ENCODE results near the gene RAD21L1.
A peak's percentile ranks its signal among the peaks of the same experiment; 100 is the strongest.

Gene RAD21L1

GRCh38 chr20:1298888-1299511 is 73.2 kb downstream of the RAD21L1 start:
- no peak overlapping the region for H3K4me3 ChIP-seq (ENCODE audit: low read depth, low read length)
- TF ChIP-seq, protein P1, sequence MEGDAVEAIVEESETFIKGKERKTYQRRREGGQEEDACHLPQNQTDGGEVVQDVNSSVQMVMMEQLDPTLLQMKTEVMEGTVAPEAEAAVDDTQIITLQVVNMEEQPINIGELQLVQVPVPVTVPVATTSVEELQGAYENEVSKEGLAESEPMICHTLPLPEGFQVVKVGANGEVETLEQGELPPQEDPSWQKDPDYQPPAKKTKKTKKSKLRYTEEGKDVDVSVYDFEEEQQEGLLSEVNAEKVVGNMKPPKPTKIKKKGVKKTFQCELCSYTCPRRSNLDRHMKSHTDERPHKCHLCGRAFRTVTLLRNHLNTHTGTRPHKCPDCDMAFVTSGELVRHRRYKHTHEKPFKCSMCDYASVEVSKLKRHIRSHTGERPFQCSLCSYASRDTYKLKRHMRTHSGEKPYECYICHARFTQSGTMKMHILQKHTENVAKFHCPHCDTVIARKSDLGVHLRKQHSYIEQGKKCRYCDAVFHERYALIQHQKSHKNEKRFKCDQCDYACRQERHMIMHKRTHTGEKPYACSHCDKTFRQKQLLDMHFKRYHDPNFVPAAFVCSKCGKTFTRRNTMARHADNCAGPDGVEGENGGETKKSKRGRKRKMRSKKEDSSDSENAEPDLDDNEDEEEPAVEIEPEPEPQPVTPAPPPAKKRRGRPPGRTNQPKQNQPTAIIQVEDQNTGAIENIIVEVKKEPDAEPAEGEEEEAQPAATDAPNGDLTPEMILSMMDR (IDR thresholded peaks at IDR 0.05; ENCODE audit: low read depth, low read length) = no peak
- TF ChIP-seq MAX (IDR thresholded peaks at IDR 0.05; ENCODE audit: low read depth, low read length) (no peak), POLR2A (IDR thresholded peaks at IDR 0.05; ENCODE audit: extremely low read depth, insufficient read length) (no peak), MYC (IDR thresholded peaks at IDR 0.05; ENCODE audit: low read depth, low read length) (no peak)
- no peak for DNase-seq (ENCODE audit: low read depth)

DNA sequence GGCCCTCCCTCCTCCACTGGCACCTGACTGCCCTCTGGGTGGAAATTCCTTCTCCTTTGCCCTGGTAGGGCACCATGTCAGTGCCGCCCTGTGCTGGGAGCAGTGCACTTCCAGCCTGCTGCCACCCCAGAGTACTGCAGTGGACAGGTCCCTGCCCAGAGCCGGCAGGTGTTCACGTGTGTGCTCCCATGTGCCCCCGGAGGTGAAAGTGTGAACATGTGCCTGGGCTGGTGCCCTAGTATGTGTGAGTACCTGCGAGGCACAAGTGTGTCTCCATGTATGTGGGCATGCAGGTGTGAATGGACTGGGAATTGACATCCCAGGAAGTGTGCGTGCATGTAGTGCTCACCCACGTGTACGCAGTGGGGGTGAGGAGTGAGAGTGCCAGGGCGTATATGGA is 73.7 kb downstream of the RAD21L1 start:
- no peak overlapping the region for H3K4me3 ChIP-seq (ENCODE audit: low read depth, low read length)
- peak; percentile 42 for DNase-seq (ENCODE audit: low read depth)
- TF ChIP-seq MYC (IDR thresholded peaks at IDR 0.05; ENCODE audit: low read depth, low read length) = no peak
- TF ChIP-seq, protein P1 (IDR thresholded peaks at IDR 0.05; ENCODE audit: low read depth, low read length) = peak; percentile 43
- peak; percentile 65 for TF ChIP-seq MAX (IDR thresholded peaks at IDR 0.05; ENCODE audit: low read depth, low read length)
- no peak for TF ChIP-seq POLR2A (IDR thresholded peaks at IDR 0.05; ENCODE audit: extremely low read depth, insufficient read length)

DNA sequence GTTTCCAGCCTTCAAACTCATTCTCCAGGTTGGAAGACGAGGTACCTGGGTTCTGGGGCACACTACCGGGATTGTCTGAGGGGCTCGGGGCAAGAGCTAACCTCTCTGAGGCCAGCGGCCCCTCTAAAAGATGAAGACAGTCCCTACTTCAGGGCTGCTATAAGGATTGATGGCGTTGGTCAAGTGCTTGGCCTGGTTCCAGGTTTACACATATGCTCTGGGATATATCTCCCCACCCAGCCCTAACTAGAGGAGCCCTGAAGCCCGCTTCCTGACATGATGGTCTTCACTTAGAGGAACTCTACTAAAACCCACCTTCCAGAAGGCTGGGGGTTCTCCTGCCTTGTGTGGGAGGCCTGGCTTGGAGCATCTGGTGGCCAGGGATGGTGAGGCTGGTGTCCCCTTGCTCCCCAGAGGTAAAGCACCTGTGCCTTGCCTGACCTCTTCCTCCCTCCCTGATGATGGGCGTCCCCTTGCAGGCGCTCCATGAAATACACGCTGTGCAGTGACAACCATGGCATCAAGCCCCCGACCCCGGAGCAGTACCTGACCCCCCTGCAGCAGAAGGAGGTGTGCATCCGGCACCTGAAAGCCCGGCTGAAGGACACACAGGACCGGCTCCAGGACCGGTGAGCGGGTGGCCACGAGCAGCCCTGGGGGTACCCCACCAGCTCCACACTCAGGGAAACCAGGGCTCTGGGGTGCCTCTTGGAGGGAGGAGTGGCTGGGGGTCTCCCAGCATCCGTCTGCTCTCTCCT is 74.4 kb downstream of the RAD21L1 start:
- H3K4me3 ChIP-seq (ENCODE audit: low read depth, low read length) = no peak overlapping the region
- no peak for TF ChIP-seq POLR2A (IDR thresholded peaks at IDR 0.05; ENCODE audit: extremely low read depth, insufficient read length)
- TF ChIP-seq MAX (IDR thresholded peaks at IDR 0.05; ENCODE audit: low read depth, low read length) = no peak
- TF ChIP-seq, protein P1 (IDR thresholded peaks at IDR 0.05; ENCODE audit: low read depth, low read length) = no peak
- no peak for TF ChIP-seq MYC (IDR thresholded peaks at IDR 0.05; ENCODE audit: low read depth, low read length)
- no peak for DNase-seq (ENCODE audit: low read depth)

- peak; percentile 77 for DNase-seq (ENCODE audit: low read depth)
- no peak overlapping the region for H3K4me3 ChIP-seq (ENCODE audit: low read depth, low read length)
- TF ChIP-seq MAX (IDR thresholded peaks at IDR 0.05; ENCODE audit: low read depth, low read length) (no peak), MYC (IDR thresholded peaks at IDR 0.05; ENCODE audit: low read depth, low read length) (no peak), POLR2A (IDR thresholded peaks at IDR 0.05; ENCODE audit: extremely low read depth, insufficient read length) (no peak)
- TF ChIP-seq, protein P1 (IDR thresholded peaks at IDR 0.05; ENCODE audit: low read depth, low read length) = no peak
Measured at GRCh38 chr20:1301031-1301529, 75.2 kb downstream of the RAD21L1 start.

DNA sequence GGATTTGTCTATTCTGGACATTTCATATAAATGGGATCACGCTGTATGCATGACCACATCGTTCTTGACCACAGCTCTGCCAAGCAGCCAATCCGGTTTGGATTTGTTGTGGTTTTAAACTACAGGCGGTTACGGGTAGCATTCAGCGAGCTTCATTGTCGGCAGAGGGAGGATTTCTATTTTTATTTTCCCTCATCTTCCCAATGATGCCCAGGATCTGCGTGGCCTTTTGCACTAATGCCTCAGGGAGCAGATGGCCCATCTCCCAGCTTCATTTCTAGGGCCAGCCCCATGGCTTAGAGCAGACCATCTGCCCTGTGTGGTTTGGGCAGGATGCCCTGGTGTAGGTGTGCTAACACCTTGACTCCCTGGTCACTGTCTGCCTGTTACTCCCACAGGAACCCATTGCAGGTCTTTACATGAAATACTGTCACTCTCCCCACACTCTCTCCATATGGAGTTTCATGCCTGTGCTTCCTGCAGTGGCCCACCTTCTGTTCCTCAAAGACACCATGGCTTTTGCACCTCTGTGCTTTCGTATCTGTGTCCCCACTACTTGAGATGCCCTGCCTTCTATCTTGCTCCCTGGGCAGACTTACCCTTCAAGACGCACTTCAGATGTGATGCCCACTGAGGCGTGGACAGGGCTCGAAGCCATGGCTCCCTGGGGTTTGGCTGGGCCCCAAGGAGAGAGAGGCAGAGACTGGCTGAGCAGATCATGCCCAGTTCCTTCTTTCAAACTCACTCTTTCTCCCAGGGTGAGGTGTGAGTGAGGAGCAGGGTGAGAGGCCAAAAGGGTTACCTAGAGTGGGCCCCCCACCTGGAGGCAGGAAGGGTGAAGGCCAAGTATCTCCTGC is 77.1 kb downstream of the RAD21L1 start:
- H3K4me3 ChIP-seq (ENCODE audit: low read depth, low read length) = no peak overlapping the region
- peak; percentile 74 for DNase-seq (ENCODE audit: low read depth)
- TF ChIP-seq, protein P1 (IDR thresholded peaks at IDR 0.05; ENCODE audit: low read depth, low read length) = no peak
- no peak for TF ChIP-seq MYC (IDR thresholded peaks at IDR 0.05; ENCODE audit: low read depth, low read length)
- no peak for TF ChIP-seq MAX (IDR thresholded peaks at IDR 0.05; ENCODE audit: low read depth, low read length)
- no peak for TF ChIP-seq POLR2A (IDR thresholded peaks at IDR 0.05; ENCODE audit: extremely low read depth, insufficient read length)
